IMR-90 (cell line): Measurements from ENCODE around the gene TIMM29. TPM values are rescaled to one million over a fixed set of nuclear protein-coding genes. Genes with fewer than 3 reads are reported as not detected.

Source experiments
- ATAC-seq: fragments of 200-7000 bp; cut with Tn5 transposase; 2 replicates; pipeline ENCODE4 v1.9.1; 2020; ENCODE audit warnings: low read depth, mild to moderate bottlenecking, moderate library complexity
- BruUV-seq: library from RNA; stranded (reverse); fragments of 400-500 nt; replicated peaks from 2 replicates; lab custom pipeline; 2021; lab: Mats Ljungman, UMichigan
- CTCF ChIA-PET: fragments of 300-600 bp; formaldehyde crosslinking; extraction: SDS; loops from one replicate; lab custom pipeline; 2021; ENCODE audit warnings: antibody characterized with exemption; lab: Yijun Ruan, JAX
- POLR2A ChIA-PET: fragments of 300-600 bp; sonication (Branson Sonifier 250); formaldehyde crosslinking; loops from one replicate; lab custom pipeline; 2022; ENCODE audit warnings: antibody characterized with exemption; ENCODE audit not compliant: unreplicated experiment; lab: Charles Lee
- DNase-seq: peaks from one replicate; pipeline ENCODE4 v3.0.0; 2013
- H2AFZ ChIP-seq: replicated peaks from 2 replicates; pipeline ENCODE3; 2013; ENCODE audit warnings: low read length, mild to moderate bottlenecking; ENCODE audit not compliant: poor library complexity
- H2AK5ac ChIP-seq: 2 replicates; pipeline ENCODE4 v1.6.1; 2013; ENCODE audit warnings: low read depth, low read length, inconsistent platforms
- H2AK9ac ChIP-seq: replicated peaks from 2 replicates; pipeline ENCODE3; 2013; ENCODE audit warnings: mild to moderate bottlenecking, low read depth, low read length, moderate library complexity; ENCODE audit not compliant: poor library complexity
- H2BK120ac ChIP-seq: 2 replicates; pipeline ENCODE4 v1.6.1; 2013; ENCODE audit warnings: low read depth, low read length, inconsistent platforms
- H2BK15ac ChIP-seq: 3 replicates; pipeline ENCODE4 v1.6.1; 2013; ENCODE audit warnings: low read depth, low read length, inconsistent platforms
- H2BK20ac ChIP-seq: 2 replicates; pipeline ENCODE4 v1.6.1; 2013; ENCODE audit warnings: low read depth, mild to moderate bottlenecking, inconsistent platforms, low read length, moderate library complexity
- H2BK5ac ChIP-seq: 2 replicates; pipeline ENCODE4 v1.6.1; 2013; ENCODE audit warnings: mild to moderate bottlenecking, low read depth, low read length, inconsistent platforms; ENCODE audit not compliant: poor library complexity, severe bottlenecking
- H3K14ac ChIP-seq: replicated peaks from 2 replicates; pipeline ENCODE4 v1.6.1; 2013; ENCODE audit warnings: low read depth, low read length, inconsistent platforms
- H3K18ac ChIP-seq: 2 replicates; pipeline ENCODE4 v1.6.1; 2013; ENCODE audit warnings: low read depth, low read length, control low read depth
- H3K23ac ChIP-seq: 2 replicates; pipeline ENCODE4 v1.6.1; 2013; ENCODE audit warnings: low read depth, low read length, inconsistent platforms
- H3K27ac ChIP-seq: 2 replicates; pipeline ENCODE4 v1.5.1; 2013; ENCODE audit warnings: mild to moderate bottlenecking, control low read depth, low read length; ENCODE audit not compliant: insufficient read depth
- H3K27me3 ChIP-seq: 2 replicates; pipeline ENCODE4 v1.6.1; 2013; ENCODE audit warnings: low read length; ENCODE audit not compliant: control insufficient read depth, insufficient read depth
- H3K36me3 ChIP-seq: 2 replicates; pipeline ENCODE4 v1.6.1; 2013; ENCODE audit warnings: low read length, mixed read lengths; ENCODE audit not compliant: control insufficient read depth, insufficient read depth
- H3K4ac ChIP-seq: 2 replicates; pipeline ENCODE4 v1.6.1; 2013; ENCODE audit warnings: low read depth, low read length, inconsistent platforms
- H3K4me1 ChIP-seq: 2 replicates; pipeline ENCODE4 v1.6.1; 2013; ENCODE audit warnings: low read length, mixed read lengths; ENCODE audit not compliant: control insufficient read depth, insufficient read depth
- H3K4me2 ChIP-seq: 2 replicates; pipeline ENCODE4 v1.6.1; 2013; ENCODE audit warnings: low read depth, mild to moderate bottlenecking, control low read depth, low read length, moderate library complexity
- H3K4me3 ChIP-seq: 2 replicates; pipeline ENCODE4 v1.5.1; 2013; ENCODE audit warnings: low read depth, mild to moderate bottlenecking, control low read depth, low read length, moderate library complexity; ENCODE audit not compliant: insufficient read depth
- H3K56ac ChIP-seq: 2 replicates; pipeline ENCODE4 v1.6.1; 2013; ENCODE audit warnings: low read length, inconsistent platforms; ENCODE audit not compliant: insufficient read depth; ENCODE audit errors: extremely low read depth
- H3K79me1 ChIP-seq, 2 experiments: 2 replicates each; pipeline ENCODE4 v1.6.1; 2013; ENCODE audit warnings: low read length in 2 of 2, inconsistent platforms in 1 of 2, low read depth in 1 of 2
- H3K9ac ChIP-seq: 2 replicates; pipeline ENCODE4 v1.6.1; 2013; ENCODE audit warnings: low read depth, low read length, control low read depth
- H3K9me1 ChIP-seq: 2 replicates; pipeline ENCODE4 v1.6.1; 2013; ENCODE audit warnings: low read length, inconsistent platforms; ENCODE audit not compliant: insufficient read depth
- H3K9me3 ChIP-seq: 2 replicates; pipeline ENCODE4 v1.6.1; 2013; ENCODE audit warnings: low read length; ENCODE audit not compliant: control insufficient read depth, insufficient read depth
- H4K20me1 ChIP-seq: 2 replicates; pipeline ENCODE4 v1.6.1; 2013; ENCODE audit warnings: low read length, inconsistent platforms; ENCODE audit not compliant: insufficient read depth
- H4K5ac ChIP-seq: 2 replicates; pipeline ENCODE4 v1.6.1; 2013; ENCODE audit warnings: mild to moderate bottlenecking, low read depth, low read length, control low read depth
- H4K8ac ChIP-seq, 2 experiments: 2 replicates each; pipeline ENCODE4 v1.6.1; 2013; ENCODE audit warnings: low read depth in 2 of 2, low read length in 2 of 2, control low read depth in 1 of 2, inconsistent platforms in 1 of 2
- H4K91ac ChIP-seq: 2 replicates; pipeline ENCODE4 v1.6.1; 2013; ENCODE audit warnings: low read depth, low read length, inconsistent platforms; ENCODE audit not compliant: insufficient read depth
- BHLHE40 ChIP-seq: fragments of 150-350 bp; IDR thresholded peaks from 2 replicates; pipeline ENCODE4 v1.6.1; 2016; ENCODE audit warnings: mild to moderate bottlenecking, low read depth, low read length
- CEBPB ChIP-seq: IDR thresholded peaks from 2 replicates; pipeline ENCODE4 v1.6.1; 2012; ENCODE audit warnings: low read depth, low read length, improper control_type of control experiment
- CHD1 ChIP-seq: IDR thresholded peaks from 2 replicates; pipeline ENCODE4 v1.6.1; 2012; ENCODE audit warnings: low read depth, low read length, improper control_type of control experiment
- ELK1 ChIP-seq: fragments of 150-350 bp; IDR thresholded peaks from 2 replicates; pipeline ENCODE4 v1.6.1; 2016; ENCODE audit warnings: low read depth, mild to moderate bottlenecking, low read length, moderate library complexity, borderline replicate concordance
- FOS ChIP-seq: fragments of 150-350 bp; IDR thresholded peaks from 2 replicates; pipeline ENCODE4 v1.6.1; 2016; ENCODE audit warnings: low read depth, low read length
- MAFK ChIP-seq: IDR thresholded peaks from 2 replicates; pipeline ENCODE4 v1.6.1; 2012; ENCODE audit warnings: low read depth, low read length, improper control_type of control experiment
- NFE2L2 ChIP-seq: fragments of 150-350 bp; IDR thresholded peaks from 2 replicates; pipeline ENCODE4 v1.6.1; 2016; ENCODE audit warnings: low read depth, mild to moderate bottlenecking, low read length
- POLR2A ChIP-seq: IDR thresholded peaks from 2 replicates; pipeline ENCODE4 v1.6.1; 2012; ENCODE audit warnings: mild to moderate bottlenecking, low read depth, low read length
- RAD21 ChIP-seq: IDR thresholded peaks from 2 replicates; pipeline ENCODE4 v1.6.1; 2012; ENCODE audit warnings: low read length, improper control_type of control experiment
- RCOR1 ChIP-seq: IDR thresholded peaks from 2 replicates; pipeline ENCODE4 v1.6.1; 2012; ENCODE audit warnings: mild to moderate bottlenecking, low read length, improper control_type of control experiment; ENCODE audit not compliant: insufficient replicate concordance
- RFX5 ChIP-seq: IDR thresholded peaks from 2 replicates; pipeline ENCODE4 v1.8.0; 2012; ENCODE audit warnings: low read depth, mild to moderate bottlenecking, low read length, moderate library complexity
- WGBS, 2 experiments: methylation state at CpG; one replicate each; pipeline versions ENCODE4 v1.1.5 to v1.1.7; 2013; ENCODE audit warnings: missing lambda C conversion rate in 2 of 2; ENCODE audit not compliant: insufficient read length in 1 of 2; ENCODE audit errors: extremely low coverage in 2 of 2; 5-methylcytosine and 5-hydroxymethylcytosine counted together
- dilution Hi-C: fragments of 300-500 bp; cut with HindIII; formaldehyde crosslinking; loops from one replicate; pipeline ENCODE4 v1.14.3; 2018; ENCODE audit warnings: low sequenced_read_pairs; ENCODE audit not compliant: unreplicated experiment
- in situ Hi-C: fragments of 300-500 bp; cut with MboI; formaldehyde crosslinking; loops from 3 replicates; pipeline ENCODE4 v1.14.3; 2019; ENCODE audit warnings: low sequenced_read_pairs, inconsistent platforms, mixed read lengths
- intact Hi-C: fragments of 100-400 bp; cut with micrococcal nuclease; formaldehyde crosslinking; loops from 2 replicates; pipeline ENCODE4 v1.10.0; 2022
- polyA plus RNA-seq, 3 experiments: library from polyadenylated mRNA; depleted of rRNA; stranded (reverse); fragments of >200 nt; gene quantifications; 2 replicates each; pipeline ENCODE4 v1.2.3, GENCODE V29; 2012; ENCODE audit warnings: low replicate concordance in 1 of 3
- total RNA-seq: library from RNA; depleted of rRNA; stranded (reverse); fragments of >200 nt; gene quantifications from 2 replicates; pipeline ENCODE4 v1.2.3, GENCODE V29; 2012
- TF ChIP-seq, protein P1 (sequence below): fragments of 150-350 bp; IDR thresholded peaks from 2 replicates; pipeline ENCODE4 v1.6.1; 2017; ENCODE audit warnings: mild to moderate bottlenecking, antibody characterized with exemption, low read length, low read depth
- TF ChIP-seq, protein P2 (sequence below): conservative IDR thresholded peaks from 2 replicates; pipeline ENCODE4 v1.5.1; 2012; ENCODE audit warnings: mild to moderate bottlenecking, low read depth, low read length, improper control_type of control experiment

The TIMM29 gene
- total and polyA plus RNA-seq, 2 of the 4 experiments (the other 2 are of a cell fraction), result 9.3 to 13.4 TPM

DNA sequence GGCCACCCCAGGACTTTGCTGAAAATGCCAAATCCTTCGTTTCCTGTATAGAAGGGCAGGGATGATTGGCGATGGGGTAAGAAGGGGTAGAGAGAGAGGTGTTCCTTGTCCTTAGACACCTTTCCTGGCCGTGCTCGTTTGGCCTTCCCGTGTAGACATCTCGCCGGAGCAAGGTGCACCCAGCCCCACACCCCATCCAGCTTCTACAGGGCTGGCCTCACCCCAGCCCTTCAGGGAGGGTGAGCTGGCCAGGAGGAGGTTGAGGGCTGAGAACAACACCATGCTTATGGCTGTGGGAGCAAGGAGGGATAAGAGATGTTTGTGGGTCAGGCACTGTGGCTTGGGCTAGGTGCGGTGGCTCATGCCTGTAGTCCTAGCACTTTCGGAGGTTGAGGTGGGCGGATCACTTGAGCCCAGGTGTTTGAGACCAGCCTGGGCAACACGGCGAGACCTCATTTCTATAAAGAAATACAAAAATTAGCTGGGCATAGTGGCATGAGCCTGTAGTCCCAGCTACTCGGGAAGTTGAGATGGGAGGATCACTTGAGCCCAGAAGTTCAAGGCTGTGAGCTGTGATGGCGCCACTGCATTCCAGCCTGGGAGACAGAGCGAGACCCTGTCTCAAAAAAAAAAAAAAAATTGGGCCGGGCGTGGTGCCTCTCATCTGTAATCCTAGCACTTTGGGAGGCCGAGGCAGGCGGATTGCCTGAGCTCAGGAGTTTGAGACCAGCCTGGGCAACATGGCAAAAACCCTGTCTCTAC, 47.7 kb downstream of the TIMM29 start (continued):
- TF ChIP-seq NFE2L2 (no peak), BHLHE40 (no peak), POLR2A (no peak)

DNA sequence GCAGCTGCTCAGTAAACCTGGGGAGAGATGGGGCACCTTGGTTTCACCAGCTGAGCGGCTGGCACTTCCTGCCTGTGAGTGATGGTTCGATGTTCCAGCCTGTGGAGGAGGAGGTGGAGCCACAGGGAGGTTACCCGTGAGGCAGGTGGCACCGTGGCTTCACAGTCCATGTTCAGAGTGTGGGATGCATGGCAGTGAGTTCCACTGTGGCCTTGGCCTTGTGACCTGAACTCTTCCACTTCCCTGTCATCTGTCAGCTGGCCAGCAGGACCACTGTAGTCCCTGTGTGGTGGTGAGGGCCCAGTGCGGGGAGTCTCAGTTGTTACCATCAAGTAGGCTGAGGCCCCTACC, 49.1 kb downstream of the TIMM29 start:
- no peak overlapping the region for H3K4ac ChIP-seq
- H4K20me1 ChIP-seq, result peaks cover 92% of the 10 kb centered on the region
- intact Hi-C loops (no loop called here), dilution Hi-C loops (no loop called here), in situ Hi-C loops (no loop called here)
- 0 out of 2 replicates have a peak, but pooled peaks cover 2% of the 10 kb centered on the region for H3K36me3 ChIP-seq
- POLR2A ChIA-PET, result no interaction called here
- H3K79me1 ChIP-seq, result peaks cover 19 to 85% of the 10 kb centered on the region in 2 experiments
- DNase-seq (no peak), ATAC-seq (no peak)
- H3K27ac ChIP-seq, result no peak overlapping the region
- no peak overlapping the region for H3K9ac ChIP-seq
- no CpG with 5 or more reads among the region's 5 CpGs for WGBS, 2 experiments
- peaks cover 16% of the 10 kb centered on the region for H3K4me1 ChIP-seq
- H3K14ac ChIP-seq, result no peak overlapping the region; the same call in 1 of the 2 replicates
- no peak overlapping the region for H2AK9ac ChIP-seq
- no peak overlapping the region for H2BK15ac ChIP-seq
- BruUV-seq, result no TSS peak
- H2BK20ac ChIP-seq, result no peak overlapping the region
- peaks cover 30% of the 10 kb centered on the region for H3K9me1 ChIP-seq
- no peak overlapping the region for H3K18ac ChIP-seq
- H4K8ac ChIP-seq, result no peak overlapping the region
- peak overlapping the region; percentile 46 for H2AFZ ChIP-seq
- CTCF ChIA-PET, result no interaction called here
- no peak overlapping the region for H4K91ac ChIP-seq
- no peak overlapping the region for H2BK120ac ChIP-seq
- H3K4me2 ChIP-seq, result no peak overlapping the region
- H3K56ac ChIP-seq, result no peak overlapping the region
- no peaks in the 10 kb centered on the region for H3K9me3 ChIP-seq
- peak overlapping the region; percentile 15; the same call in 1 of the 2 replicates for H2AK5ac ChIP-seq
- peak overlapping the region; percentile 17; the same call in 1 of the 2 replicates for H3K23ac ChIP-seq
- no peak overlapping the region for H3K4me3 ChIP-seq
- no peaks in the 10 kb centered on the region for H3K27me3 ChIP-seq
- H4K5ac ChIP-seq, result no peak overlapping the region
- no peak overlapping the region for H2BK5ac ChIP-seq
- TF ChIP-seq RCOR1, result no peak
- TF ChIP-seq CHD1, result no peak
- TF ChIP-seq ELK1, result no peak
- TF ChIP-seq, protein P1, sequence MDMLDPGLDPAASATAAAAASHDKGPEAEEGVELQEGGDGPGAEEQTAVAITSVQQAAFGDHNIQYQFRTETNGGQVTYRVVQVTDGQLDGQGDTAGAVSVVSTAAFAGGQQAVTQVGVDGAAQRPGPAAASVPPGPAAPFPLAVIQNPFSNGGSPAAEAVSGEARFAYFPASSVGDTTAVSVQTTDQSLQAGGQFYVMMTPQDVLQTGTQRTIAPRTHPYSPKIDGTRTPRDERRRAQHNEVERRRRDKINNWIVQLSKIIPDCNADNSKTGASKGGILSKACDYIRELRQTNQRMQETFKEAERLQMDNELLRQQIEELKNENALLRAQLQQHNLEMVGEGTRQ, result no peak
- no peak for TF ChIP-seq FOS
- no peak for TF ChIP-seq BHLHE40
- TF ChIP-seq, protein P2, sequence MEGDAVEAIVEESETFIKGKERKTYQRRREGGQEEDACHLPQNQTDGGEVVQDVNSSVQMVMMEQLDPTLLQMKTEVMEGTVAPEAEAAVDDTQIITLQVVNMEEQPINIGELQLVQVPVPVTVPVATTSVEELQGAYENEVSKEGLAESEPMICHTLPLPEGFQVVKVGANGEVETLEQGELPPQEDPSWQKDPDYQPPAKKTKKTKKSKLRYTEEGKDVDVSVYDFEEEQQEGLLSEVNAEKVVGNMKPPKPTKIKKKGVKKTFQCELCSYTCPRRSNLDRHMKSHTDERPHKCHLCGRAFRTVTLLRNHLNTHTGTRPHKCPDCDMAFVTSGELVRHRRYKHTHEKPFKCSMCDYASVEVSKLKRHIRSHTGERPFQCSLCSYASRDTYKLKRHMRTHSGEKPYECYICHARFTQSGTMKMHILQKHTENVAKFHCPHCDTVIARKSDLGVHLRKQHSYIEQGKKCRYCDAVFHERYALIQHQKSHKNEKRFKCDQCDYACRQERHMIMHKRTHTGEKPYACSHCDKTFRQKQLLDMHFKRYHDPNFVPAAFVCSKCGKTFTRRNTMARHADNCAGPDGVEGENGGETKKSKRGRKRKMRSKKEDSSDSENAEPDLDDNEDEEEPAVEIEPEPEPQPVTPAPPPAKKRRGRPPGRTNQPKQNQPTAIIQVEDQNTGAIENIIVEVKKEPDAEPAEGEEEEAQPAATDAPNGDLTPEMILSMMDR, result no peak
- TF ChIP-seq RFX5, result no peak
- no peak for TF ChIP-seq CEBPB
- TF ChIP-seq POLR2A, result no peak
- no peak for TF ChIP-seq MAFK
- no peak for TF ChIP-seq RAD21
